ENCODE measurements around the gene CIDEA. TPM values are rescaled to one million over a fixed set of nuclear protein-coding genes. Genes with fewer than 3 reads are reported as not detected.

Gene CIDEA
- total RNA-seq, 4 donors from 2014 or later: not detected

DNA sequence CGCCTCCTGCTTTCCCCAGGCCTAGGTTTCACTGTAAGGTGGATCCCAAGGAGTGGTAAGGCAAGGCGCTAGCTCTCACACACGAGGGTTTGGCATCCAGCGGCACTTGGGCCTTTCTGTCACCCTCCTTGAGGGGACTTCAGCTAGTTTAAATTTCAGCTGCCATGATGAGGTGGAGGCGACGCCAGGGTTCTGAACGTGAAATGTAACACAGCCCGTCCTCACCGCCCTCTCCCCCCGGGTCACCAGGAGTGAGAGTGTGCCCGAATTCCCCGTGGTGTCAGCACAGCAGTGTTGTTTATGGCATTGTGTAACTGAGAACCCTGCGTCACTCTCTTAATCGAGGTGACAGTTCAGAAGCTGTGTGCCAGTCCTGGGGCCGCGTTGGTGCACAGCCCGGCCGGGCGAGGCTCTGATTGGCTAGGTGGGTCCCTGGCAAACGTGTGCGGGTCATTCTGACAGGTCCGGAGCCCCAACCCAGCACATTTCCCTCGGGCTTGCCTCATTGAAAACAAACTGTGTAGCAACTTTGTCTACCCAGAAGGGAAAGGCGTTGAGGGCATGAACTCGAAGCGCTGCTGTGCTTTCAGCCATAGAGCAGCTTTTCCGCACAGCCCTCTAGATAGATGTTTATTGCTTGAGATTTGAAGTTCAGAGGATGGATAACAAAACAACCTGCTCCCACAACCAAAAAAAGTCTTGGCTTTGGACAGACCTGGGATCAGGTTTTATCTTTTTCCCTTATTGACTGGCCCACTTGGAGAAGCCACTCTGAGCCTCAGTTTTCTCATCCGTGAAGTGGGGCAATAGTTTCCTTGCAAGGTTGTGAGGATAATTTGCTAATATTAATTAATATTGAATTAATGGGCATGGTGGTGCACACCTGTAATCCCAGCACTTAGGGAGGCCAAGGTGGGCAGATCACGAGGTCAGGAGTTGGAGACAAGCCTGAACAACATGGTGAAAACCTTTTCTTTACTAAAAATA is 4.9 kb downstream of the CIDEA start:
- Histone ChIP-seq H3K4me1 (peaks cover 0 to 6% (median 0%) of the 10 kb centered on the region in 4 donors), H3K4me3 (no peak overlapping the region), H3K36me3 (no peaks in the 10 kb centered on the region), H3K9me3 (no peaks in the 10 kb centered on the region), H3K27ac (no peak overlapping the region), H3K27me3 (no peaks in the 10 kb centered on the region)
- no peak for DNase-seq
- TF ChIP-seq POLR2A (IDR thresholded peaks at IDR 0.05): no peak
- TF ChIP-seq CTCF (IDR thresholded peaks at IDR 0.05): no peak

DNA sequence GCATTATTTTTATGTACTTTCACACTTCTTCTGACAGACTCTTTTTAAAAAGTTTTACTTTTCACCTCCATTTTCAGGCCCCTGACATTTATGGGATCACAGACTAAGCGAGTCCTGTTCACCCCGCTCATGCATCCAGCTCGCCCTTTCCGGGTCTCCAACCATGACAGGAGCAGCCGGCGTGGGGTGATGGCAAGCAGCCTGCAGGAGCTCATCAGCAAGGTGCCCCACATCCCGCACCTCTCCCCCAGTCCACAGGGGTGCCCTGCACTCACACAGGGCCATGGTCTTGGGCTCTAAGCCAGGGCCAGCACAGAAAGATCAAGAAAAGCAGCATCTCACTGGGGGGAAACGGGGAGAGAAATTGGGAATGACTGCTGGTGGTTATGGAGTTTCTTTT is 8.6 kb downstream of the CIDEA start:
- no peak for TF ChIP-seq POLR2A (IDR thresholded peaks at IDR 0.05)
- no peaks in the 10 kb centered on the region for H3K36me3 ChIP-seq
- no peak overlapping the region for H3K27ac ChIP-seq
- no peak overlapping the region for H3K4me3 ChIP-seq
- H3K9me3 ChIP-seq: no peaks in the 10 kb centered on the region
- H3K4me1 ChIP-seq: no peaks in the 10 kb centered on the region
- no peaks in the 10 kb centered on the region for H3K27me3 ChIP-seq
- DNase-seq: no peak

DNA sequence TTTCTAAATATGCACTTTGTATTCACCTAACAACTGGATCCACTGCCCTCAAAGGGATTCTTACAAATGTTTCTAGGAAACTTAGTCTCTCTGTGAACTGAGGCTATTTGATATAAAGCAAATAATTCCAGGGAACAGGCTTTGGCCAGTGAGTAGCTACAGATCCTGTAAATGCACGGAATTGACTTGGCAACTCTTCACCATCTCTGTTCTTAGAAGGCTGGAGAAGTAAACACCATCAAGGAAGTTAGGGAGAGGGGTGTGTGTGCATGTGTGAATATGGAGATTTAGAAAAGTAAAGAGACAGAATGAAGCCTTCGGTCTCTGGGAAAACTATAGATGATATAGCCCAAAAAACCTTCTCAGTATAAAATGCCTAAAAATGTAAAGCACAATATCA is 10.7 kb downstream of the CIDEA start:
- Histone ChIP-seq H3K4me3 (no peak overlapping the region), H3K27me3 (no peaks in the 10 kb centered on the region), H3K9me3 (no peaks in the 10 kb centered on the region), H3K36me3 (no peaks in the 10 kb centered on the region), H3K27ac (no peak overlapping the region), H3K4me1 (no peaks in the 10 kb centered on the region)
- TF ChIP-seq CTCF (IDR thresholded peaks at IDR 0.05) (no peak), POLR2A (IDR thresholded peaks at IDR 0.05) (no peak)
- DNase-seq: no peak

DNA sequence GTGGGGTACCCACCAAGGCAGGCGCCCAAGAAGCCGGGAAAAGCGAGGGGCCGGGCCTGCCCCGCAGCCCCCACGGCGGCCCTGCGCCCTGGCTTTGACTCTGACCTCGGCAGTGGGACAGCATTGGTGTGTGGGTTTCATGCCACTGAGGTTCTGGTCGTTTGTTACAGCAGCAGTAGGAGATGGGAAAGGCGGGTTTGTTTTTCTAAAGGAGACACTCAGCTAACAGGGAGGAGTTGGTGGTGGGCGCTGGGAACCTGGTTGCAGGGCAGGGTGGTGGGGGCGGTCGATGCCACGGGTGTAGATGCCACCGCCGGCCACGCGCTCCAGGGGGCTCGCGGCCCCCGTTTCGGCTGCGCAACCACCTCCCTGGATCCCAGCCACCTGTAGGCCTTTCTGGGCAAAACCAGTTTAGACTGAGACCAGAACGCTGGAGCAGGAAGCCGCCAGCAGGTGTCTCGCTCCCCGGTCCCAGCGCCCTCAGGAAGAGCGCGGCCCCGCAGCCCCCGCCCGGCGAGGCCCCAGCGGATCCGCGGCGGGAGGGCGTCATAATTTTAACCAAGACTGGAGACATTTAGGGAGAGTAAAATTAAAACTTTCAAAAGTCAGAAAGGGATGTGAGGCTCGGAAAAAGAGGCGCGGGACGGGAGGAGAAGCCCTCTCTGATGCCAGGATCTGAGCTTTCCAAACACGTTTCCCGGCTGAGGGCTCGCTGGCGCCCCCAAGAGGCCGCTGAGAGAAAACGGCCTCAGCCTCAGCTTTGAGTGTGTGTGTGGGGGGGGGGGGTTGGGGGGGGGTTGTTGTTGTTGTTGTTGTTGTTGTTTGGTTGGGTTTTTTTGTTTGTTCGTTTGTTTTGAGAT is 17.4 kb downstream of the CIDEA start:
- peak overlapping the region in 3 of 4 donors; percentile 25 to 53 (median 44) for H3K4me3 ChIP-seq
- peak overlapping the region in 3 of 4 donors; percentile 10 to 79 (median 29) for H3K27ac ChIP-seq
- DNase-seq: peak; percentile 25 to 83 (median 76)
- TF ChIP-seq POLR2A (IDR thresholded peaks at IDR 0.05): no peak
- TF ChIP-seq CTCF (IDR thresholded peaks at IDR 0.05): peak in 4 of 6 experiments; percentile 48 to 66 (median 58)
- H3K36me3 ChIP-seq: no peaks in the 10 kb centered on the region
- H3K4me1 ChIP-seq: peaks cover 0 to 7% (median 0%) of the 10 kb centered on the region in 4 donors
- no peaks in the 10 kb centered on the region for H3K27me3 ChIP-seq
- H3K9me3 ChIP-seq: no peaks in the 10 kb centered on the region

DNA sequence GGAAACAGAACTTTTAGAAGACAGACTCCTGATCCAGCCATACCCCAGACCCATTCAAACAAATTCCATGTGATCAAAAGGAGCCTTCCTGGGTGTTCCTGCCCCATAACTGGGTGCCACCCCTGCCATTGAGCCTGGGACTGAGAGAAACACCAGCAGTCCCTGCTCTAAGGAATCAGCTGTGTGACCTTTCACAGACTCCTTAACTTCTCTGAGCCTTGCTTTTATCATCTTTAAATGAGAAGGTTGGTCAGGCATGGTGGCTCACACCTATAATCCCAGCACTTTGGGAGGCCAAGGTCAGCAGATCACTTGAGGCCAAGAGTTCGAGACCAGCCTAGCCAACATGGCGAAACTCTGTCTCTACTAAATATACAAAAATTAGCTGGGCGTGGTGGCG is 20.6 kb downstream of the CIDEA start:
- H3K4me1 ChIP-seq: peaks cover 0 to 14% (median 0%) of the 10 kb centered on the region in 4 donors
- TF ChIP-seq POLR2A (IDR thresholded peaks at IDR 0.05) (no peak), CTCF (IDR thresholded peaks at IDR 0.05) (no peak)
- H3K36me3 ChIP-seq: no peaks in the 10 kb centered on the region

More for the DNA sequence above, 20.6 kb downstream of the CIDEA start:
- H3K27me3 ChIP-seq: no peaks in the 10 kb centered on the region
- no peaks in the 10 kb centered on the region for H3K9me3 ChIP-seq
- no peak overlapping the region for H3K4me3 ChIP-seq
- DNase-seq: no peak
- H3K27ac ChIP-seq: no peak overlapping the region

Measured in Peyer's patch (tissue), 4 donors.